GM21528 (cell line): ENCODE measurements around the gene CACNA1E.
"Not testable (repeated sequence)": the region's sequence is repeated elsewhere in the genome, so short reads cannot be mapped to it uniquely, and the experiment has no call there.

ENCODE experiments used
- ATAC-seq: cut with Tn5 transposase; IDR thresholded peaks from one replicate; pipeline ENCODE4 v1.9.1; 2021; ENCODE audit warnings: mild to moderate bottlenecking, moderate library complexity; ENCODE audit not compliant: unreplicated experiment, low FRiP score

CACNA1E gene

DNA sequence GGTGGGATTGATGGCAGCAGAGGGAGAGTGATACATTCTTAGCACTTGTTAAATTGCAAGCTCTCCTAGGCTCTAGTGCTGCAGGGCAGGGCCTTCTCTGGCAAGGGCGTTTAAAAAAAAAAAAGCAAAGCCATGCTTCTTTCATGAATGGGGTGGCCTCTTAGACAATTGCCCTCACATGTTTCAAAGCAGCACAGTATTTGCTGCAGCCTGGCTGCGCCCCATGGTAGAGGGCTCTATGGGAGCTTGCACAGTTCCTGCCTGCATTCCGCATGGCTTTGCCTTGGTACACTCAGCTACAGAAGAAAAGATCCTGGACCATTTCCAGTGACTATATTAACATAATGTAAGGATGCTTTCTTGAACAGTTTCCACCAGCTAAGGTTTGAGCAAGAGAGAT is 311.0 kb downstream of the CACNA1E start:
- no peak for ATAC-seq

DNA sequence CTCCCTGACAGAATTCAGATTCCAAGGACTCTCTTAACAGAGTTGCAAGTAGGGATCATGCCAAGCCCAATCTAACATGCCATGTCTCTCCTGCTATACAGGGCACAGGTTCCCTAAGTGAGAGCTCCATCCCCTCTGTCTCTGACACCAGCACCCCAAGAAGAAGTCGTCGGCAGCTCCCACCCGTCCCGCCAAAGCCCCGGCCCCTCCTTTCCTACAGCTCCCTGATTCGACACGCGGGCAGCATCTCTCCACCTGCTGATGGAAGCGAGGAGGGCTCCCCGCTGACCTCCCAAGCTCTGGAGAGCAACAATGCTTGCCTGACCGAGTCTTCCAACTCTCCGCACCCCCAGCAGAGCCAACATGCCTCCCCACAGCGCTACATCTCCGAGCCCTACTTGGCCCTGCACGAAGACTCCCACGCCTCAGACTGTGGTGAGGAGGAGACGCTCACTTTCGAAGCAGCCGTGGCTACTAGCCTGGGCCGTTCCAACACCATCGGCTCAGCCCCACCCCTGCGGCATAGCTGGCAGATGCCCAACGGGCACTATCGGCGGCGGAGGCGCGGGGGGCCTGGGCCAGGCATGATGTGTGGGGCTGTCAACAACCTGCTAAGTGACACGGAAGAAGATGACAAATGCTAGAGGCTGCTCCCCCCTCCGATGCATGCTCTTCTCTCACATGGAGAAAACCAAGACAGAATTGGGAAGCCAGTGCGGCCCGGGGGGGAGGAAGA is 315.0 kb downstream of the CACNA1E start:
- no peak for ATAC-seq

DNA sequence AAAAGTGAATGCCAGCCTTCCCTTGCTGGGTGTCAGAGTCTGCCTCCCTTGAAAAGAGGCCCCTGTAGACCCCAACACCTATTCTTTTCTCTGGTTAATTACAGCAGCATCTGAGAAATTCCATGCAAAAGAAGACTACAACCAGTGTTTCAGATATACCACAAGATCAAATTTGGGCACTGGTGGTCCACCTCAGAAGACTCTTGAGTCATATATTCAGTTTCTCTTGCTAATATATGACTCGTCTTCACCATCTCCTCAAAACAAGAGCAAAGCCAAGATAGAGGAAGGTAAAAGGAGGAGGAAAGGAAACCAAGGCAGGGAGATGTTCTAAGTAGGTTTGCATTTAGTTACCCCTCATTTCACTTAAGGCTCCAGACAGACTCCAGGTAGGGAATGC is 318.3 kb downstream of the CACNA1E start:
- ATAC-seq, result no peak

DNA sequence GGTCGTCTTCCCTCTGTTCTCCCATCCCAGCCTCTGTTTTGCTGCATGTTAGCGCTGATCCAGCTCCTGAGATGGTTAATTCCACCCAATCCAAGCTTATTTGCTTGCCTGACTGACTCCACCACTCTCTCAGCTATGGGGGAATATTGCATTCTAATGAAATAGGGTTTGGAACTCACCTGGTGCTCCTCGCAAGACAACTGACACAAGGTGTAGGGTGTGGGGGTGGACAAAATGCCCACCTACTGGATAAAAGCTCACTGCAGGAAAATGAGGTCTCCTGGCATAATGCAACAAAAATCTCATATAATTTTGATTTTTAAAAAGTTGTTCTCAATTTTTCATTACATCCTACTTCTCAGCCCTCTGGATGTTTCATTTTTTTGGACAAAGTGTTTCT is 319.1 kb downstream of the CACNA1E start:
- no peak for ATAC-seq

DNA sequence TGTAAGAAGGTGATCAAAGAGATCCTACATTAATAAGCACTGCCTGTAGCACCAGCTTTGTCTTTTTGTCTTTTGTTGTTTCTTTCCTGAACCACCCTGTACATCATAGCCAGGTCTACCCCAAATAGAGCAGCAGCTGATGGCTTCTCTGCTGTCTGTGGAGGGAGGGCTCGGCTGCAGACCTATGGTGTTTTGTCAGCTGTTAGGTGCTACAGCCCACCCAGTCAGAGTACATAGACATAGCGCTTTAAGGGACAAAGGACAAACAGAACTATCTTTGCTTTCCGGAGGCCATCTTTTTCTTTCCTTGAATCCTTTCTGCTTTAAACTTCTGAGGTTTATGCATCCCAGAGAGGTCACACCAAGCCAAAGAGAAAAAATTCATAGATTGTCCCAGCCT is 320.1 kb downstream of the CACNA1E start:
- no peak for ATAC-seq

DNA sequence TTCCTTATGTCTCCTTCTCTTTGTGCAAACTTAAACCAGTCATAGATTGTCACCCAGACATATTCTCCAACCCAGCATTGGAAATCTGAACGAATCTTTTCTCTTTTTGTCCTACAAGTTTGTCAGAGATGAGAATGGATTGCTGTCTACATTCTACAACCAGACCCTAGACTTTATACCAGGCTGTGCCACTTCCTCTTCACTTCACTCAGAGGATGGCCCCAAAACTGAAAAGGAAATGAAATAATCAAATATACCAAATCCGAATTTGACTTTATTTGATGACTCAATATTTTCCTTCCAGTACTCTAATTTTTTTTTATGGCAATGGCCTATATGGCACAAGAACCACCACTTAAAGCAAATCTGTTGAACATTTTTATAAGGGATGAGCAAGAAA is 321.7 kb downstream of the CACNA1E start:
- ATAC-seq, result no peak

DNA sequence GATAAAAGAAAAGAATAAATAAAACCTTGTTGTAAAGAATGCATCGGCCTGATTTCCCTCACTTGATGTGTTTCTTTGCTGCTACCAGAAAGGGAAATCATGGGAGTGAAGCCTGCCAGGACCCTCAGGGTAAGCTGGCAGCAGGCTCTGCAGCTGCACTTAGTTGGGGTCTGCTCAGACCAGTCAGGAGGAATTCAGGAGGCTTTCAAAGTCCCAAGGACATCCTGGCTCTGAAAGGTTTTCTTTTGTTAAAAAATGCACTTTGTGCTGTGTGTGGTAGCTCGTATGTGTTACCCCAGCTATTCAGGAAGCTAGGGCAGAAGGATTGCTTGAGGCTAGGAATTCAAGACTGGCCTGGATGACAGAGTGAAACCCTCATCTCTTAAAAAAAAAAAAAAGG is 323.4 kb downstream of the CACNA1E start:
- no peak for ATAC-seq

DNA sequence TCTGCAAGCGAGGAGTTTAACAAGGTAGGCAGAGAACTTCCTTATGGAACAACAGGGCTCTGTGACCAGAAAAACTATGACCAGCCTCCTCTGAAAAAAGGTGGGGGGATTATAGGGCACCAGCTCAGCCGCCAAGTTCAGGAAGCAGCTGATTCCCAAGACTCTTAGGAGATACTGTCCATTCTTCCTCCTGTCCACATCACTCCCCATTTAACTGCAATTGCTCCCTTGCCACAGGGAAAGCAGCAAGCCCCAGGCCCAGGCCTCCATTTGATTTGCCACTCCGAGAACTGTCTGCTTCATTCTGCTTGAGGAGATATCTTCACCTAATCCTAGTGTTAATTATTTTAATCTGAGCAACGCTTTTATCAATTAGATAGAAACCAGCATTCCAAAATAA is 323.9 kb downstream of the CACNA1E start:
- no peak for ATAC-seq

DNA sequence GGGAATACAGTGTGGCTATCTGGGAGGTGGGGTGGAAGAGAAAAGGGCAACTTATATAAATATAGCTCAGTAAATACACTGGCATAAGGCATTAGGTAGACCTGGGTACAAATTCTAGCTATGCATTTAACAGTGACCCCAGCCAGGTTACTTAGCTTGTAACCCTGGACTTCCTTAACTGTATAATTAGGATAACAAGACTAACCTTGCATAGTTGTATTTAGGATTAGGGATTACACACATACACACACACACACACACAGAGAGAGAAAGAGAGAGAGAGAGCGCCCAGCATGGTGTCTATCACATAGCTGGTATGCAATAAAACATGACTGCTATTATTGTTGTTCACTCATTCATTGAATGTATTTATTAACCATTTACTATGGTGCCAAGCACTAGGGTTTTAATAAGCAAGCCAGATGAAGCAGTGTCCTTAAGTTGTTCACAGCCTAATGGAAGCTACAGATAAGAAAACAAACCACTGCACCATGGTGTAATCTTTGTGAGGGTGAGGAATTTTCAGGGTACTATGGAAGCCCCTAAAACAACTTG is 326.8 kb downstream of the CACNA1E start:
- ATAC-seq, result no peak

DNA sequence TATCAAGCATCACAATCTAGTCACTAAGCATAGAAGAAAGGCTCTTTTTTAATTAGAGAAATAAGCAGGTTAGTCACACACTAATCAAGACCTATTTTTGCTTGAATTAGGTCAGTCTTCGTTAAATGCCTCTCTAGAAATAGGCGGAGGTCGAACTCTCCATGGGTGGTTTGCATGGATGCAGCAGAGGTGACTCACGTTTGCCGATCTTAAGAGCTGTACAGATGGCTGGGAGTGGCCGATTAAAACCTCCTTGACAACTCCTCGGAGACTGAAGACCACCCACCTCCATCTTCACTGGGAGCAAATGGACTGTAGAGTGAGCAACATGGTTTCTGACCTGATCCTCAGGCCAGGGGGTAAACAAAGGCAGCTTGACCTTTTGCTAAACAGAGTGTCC is 328.9 kb downstream of the CACNA1E start:
- no peak for ATAC-seq

DNA sequence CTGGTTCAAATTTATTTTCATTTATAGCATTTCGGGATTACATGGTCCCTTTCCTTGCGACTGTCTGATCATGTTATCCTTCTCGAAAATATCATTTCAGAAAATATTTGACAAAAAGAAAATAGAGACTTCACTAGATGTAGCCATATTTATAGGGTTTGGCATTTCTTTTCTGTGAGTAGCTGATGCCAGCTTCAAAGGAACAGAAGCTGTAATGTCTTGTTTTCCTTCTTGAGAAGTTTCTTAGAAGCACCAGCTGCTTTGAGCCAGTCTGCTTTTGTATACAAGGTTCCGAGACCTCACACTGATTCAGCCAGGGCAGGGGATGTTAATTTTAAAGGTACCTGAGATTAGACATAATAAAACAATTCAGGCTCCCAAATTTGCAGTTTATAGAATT is 329.9 kb downstream of the CACNA1E start:
- no peak for ATAC-seq

DNA sequence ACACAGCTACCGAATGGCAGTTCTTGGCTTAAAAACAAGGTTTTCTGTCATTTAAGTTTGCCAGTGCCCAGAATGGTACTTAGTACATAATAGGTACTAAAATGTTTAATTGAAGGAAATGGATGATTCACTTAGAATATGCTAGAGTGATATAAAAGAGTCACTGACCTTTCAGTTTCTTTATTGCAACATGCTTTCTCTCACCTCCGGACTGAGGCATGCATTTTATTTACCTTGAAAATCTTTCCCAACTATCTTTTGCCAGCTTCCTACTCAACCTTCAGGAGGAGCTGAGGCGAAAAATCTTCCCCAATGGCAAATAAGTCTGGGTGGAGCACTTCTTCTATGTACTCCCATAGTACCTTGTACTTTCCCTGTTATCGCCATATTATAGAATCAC is 333.3 kb downstream of the CACNA1E start:
- no peak for ATAC-seq

DNA sequence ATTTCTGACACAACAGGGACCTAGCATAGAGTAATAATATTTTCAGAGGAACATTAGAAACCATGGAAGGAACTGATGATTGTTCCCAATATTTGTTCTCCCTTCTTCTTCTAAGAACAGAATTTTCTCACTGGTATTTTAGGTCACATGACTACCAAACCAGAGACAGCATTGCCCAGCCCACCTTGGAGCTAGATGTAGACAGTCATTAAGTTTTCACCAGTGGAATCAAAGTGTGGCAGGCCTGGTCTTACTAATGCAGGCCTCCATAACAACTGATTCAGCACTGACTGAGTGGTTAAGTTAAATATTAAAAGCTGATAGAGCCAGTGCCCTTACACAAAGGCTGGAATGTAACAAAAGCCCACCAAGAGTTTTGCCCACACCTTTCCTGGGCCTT is 333.8 kb downstream of the CACNA1E start:
- no peak for ATAC-seq

DNA sequence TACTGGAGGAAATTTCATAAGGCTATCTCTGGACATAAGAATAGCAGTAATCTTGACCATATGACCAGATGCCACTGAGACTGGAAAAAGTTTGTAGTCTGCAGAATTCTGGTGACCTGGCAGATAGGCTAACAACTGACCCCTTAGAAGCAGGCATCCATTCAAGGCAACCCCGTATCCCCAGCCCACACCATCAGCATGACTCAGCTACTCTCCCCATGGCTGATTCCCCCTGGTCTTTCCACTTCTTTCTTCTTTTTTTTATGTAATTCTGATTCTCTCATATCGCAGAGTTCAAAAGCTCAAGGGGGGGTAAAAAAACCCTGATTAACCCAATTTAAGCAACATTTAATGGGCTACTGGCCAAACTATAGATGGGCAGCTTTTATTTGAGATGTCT is 335.1 kb downstream of the CACNA1E start:
- ATAC-seq, result no peak

DNA sequence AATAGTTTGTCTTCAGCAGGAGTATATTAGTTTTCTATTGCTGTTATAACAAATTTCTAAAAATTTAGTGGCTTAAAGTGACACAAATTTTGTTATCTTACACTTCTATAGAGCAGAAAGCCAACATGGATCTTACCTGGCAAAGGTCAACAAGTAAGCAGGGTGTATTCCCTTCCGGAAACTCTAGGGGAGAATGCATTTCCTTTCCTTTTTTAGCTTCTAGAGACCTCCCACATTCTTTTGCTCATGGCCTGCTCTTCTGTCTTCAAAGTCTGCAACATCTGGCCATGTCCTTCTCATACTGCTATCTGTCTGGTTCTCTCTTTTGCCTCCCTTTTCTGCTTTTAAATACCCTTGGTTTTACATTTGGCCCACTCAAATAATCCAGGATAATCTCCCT is 335.6 kb downstream of the CACNA1E start:
- ATAC-seq, result no peak

DNA sequence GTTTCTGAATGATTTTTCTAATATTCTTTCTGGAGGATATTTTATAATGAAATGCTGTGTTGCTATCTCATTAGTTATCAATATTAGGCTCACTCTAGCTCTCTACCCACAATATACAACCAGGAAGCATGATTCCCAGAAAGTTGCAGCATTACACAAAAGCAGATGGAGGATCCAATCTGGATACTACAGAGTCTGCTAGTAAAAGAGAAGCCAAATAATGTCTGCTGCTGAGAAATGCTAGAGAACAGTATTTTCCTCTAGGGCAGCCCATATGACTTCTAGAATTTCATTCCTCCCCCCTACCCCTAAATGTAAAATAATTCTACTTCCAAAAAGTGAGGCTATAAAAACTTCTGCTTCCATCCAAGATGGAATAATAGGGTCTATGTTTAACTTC is 338.4 kb downstream of the CACNA1E start:
- ATAC-seq, result no peak

DNA sequence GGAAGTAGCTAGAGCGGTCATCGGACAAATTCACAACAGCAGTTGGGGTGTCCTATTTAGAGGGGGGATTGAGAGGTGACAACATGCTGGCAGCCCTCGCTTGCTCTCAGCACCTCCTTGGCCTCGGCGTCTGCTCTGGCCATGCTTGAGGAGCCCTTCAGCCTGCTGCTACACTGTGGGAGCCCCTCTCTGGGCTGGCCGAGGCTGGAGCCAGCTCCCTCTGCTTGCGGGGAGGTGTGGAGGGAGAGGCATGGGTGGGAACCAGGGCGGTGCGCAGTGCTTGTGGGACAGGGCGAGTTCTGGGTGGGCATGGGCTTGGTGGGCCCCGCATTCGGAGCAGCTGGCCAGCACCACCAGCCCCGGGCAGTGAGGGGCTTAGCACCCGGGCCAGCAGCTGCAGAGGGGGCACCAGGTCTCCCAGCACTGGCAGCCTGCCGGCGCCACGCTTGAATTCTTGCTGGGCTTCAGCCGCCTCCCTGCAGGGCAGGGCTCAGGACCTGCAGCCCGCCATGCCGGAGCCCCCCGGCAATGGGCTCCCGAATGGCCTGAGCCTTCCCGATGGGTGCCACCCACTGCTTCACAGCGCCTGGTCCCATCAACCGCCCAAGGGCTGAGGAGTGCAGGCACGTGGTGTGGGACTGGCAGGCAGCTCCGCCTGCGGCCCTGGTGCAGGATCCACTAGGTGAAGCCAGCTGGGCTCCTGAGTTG is 349.0 kb downstream of the CACNA1E start:
- not testable (repeated sequence) for ATAC-seq

DNA sequence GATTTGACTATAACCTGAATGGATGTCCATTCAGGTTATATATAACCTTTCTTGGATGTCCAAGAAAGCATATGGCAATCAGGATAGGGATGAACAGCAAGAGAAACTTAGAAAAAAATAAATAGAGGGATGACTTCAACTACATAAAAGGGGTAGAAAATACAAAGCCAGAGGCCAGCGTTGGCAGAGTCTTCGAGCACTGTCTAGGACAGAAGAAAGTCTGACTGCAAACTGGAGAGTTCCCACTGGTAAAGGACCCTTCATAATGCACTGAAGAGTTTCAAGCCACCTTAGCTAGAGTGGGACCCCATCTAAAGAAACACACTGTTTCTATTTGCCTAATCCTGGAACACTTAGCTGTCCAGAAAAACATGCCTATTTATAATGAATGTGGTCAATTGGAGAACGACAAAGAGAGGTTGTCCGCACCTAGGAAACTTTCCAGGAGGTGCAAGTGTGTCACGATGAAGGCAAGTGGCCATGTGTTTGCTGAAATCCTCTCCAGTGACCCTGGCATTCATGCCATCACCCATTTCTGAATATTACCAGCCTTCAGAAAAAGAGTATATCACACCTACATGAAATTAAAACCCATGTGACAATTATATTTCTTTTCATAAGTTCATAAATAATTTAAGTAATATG is 362.8 kb downstream of the CACNA1E start:
- no peak for ATAC-seq

DNA sequence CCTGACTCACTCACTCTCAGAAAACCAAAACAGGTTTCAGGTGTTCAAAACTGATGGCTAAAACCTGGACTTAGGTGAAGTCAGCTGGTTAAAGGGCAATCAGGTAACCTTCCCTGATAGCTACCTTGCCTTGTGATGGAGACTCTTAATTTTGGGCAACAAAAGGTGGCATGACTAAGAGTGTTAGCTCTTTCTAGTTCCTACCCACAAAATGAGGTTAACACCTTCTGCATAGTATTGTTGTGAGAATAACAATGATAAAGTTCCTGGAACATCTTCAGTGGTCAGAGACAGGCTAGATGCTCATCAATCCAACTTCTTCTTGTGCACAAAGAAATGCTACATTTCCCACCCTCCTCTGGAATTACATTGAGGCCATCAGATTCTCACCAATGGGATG is 363.4 kb downstream of the CACNA1E start:
- ATAC-seq, result no peak

DNA sequence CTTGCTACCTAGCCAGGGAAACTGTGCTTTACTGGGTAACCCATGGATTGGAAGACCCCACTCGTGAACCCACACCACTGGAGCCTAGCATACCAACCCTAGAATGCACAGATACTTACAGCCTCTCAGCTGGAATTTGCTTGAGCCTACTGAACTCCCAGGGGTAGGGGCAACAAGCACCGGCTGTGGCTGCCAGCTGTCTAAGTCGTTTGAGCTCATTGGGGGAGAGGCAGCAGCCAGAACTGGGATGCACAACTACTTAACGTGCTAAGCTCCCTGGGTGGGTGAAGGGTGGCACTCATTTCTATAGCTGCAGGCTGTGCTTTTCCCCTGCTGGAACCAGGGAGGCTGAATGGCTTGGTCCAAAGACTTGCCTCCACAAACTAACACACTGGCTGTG is 365.8 kb downstream of the CACNA1E start:
- no peak for ATAC-seq

DNA sequence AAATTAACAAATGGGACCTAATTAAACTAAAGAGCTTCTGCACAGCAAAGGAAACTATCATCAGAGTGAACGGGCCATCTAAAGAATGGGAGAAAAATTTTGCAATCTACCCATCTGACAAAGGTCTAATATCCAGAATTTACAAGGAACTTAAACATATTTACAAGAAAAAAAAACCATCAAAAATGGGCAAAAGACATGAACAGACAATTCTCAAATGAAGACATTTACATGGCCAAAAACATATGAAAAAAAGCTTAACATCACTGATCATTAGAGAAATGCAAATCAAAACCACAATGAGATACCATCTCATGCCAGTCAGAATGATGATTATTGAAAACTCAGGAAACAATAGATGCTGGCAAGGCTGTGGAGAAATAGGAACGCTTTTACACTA is 370.9 kb downstream of the CACNA1E start:
- ATAC-seq, result not testable (repeated sequence)

DNA sequence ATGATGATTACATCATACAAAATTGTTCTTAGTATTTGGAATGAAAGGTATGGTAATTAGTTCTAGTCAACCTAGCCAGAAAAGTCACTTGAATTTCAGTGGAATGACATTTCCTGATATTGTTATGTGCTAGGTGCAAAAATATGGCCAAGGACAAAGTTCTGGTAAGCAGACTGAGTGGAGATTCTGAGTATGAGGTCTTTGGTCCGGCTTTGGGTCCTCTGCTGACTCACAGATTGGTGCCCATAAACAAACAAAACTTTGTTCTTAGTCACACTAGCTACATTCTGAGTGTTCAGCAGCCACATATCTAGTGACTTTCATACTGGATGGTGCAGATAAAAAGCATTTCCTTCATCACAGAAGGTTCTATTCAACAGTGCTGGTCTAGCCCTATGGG is 372.1 kb downstream of the CACNA1E start:
- no peak for ATAC-seq
